SJSA1 (cell line): ENCODE data around the gene PPP2R5E. TPM values are rescaled to one million over a fixed set of nuclear protein-coding genes. Genes with fewer than 3 reads are reported as not detected.

Source experiments
- DNase-seq, 2 experiments: peaks; one replicate each; pipeline ENCODE4 v3.0.0-alpha.2; 2015 to 2020; ENCODE audit warnings: low spot score in 2 of 2, low read depth in 1 of 2
- H3K27ac ChIP-seq: fragments of 250-450 bp; sonication (Bioruptor Pico); 2 replicates; pipeline ENCODE4 v1.5.1; 2020; ENCODE audit warnings: mild to moderate bottlenecking, moderate library complexity
- H3K27me3 ChIP-seq: fragments of 250-450 bp; sonication (Bioruptor Pico); replicated peaks from 2 replicates; pipeline ENCODE4 v1.5.1; 2020; ENCODE audit warnings: mild to moderate bottlenecking, moderate library complexity
- H3K36me3 ChIP-seq: fragments of 250-450 bp; sonication (Bioruptor Pico); 2 replicates; pipeline ENCODE4 v1.5.1; 2020; ENCODE audit warnings: mild to moderate bottlenecking
- H3K4me1 ChIP-seq: fragments of 250-450 bp; sonication (Bioruptor Pico); replicated peaks from 2 replicates; pipeline ENCODE4 v1.6.1; 2021; ENCODE audit warnings: mild to moderate bottlenecking
- H3K4me3 ChIP-seq: fragments of 250-450 bp; sonication (Bioruptor Pico); 2 replicates; pipeline ENCODE4 v1.5.1; 2020; ENCODE audit warnings: mild to moderate bottlenecking
- H3K9me3 ChIP-seq: fragments of 250-450 bp; sonication (Bioruptor Pico); replicated peaks from 2 replicates; pipeline ENCODE4 v1.5.1; 2020; ENCODE audit warnings: mild to moderate bottlenecking
- total RNA-seq: library from RNA; depleted of rRNA; stranded (reverse); fragments of >200 nt; shearing (Covaris generic); gene quantifications from 2 replicates; pipeline ENCODE4 v1.2.3, GENCODE V29; 2014; rRNA removed

The PPP2R5E gene
- total RNA-seq, 1 experiment from 2014 or later, result 15.6 TPM

DNA sequence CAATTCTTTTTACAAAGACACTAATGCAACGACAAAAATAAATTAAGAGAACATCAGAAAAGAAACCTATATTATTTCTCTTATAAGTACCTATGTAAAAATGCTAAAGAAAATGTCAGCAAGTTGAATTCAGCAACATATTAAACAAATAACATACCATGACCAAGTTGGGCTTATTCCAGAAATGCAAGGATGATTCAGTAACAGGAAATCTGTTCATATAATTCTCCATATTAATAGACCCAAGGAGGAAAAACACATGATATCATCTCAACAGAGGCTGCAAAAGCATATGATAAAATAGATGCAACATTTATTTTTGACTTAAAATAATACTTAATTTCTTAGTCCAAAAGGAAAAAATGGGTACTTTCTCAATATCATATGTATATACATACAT, 199.3 kb downstream of the PPP2R5E start:
- Histone ChIP-seq H3K27me3 (0 out of 2 replicates have a peak, but pooled peaks cover 3% of the 10 kb centered on the region), H3K9me3 (no peaks in the 10 kb centered on the region), H3K27ac (no peak overlapping the region), H3K4me1 (no peaks in the 10 kb centered on the region), H3K4me3 (no peak overlapping the region), H3K36me3 (no peaks in the 10 kb centered on the region)
- DNase-seq, result no peak

GRCh38 chr14:63342371-63342770, 200.8 kb downstream of the PPP2R5E start:
- no peaks in the 10 kb centered on the region for H3K9me3 ChIP-seq
- DNase-seq, result no peak
- no peak overlapping the region for H3K4me3 ChIP-seq
- H3K27me3 ChIP-seq, result 0 out of 2 replicates have a peak, but pooled peaks cover 3% of the 10 kb centered on the region
- no peaks in the 10 kb centered on the region for H3K36me3 ChIP-seq
- H3K27ac ChIP-seq, result no peak overlapping the region
- H3K4me1 ChIP-seq, result no peaks in the 10 kb centered on the region

DNA sequence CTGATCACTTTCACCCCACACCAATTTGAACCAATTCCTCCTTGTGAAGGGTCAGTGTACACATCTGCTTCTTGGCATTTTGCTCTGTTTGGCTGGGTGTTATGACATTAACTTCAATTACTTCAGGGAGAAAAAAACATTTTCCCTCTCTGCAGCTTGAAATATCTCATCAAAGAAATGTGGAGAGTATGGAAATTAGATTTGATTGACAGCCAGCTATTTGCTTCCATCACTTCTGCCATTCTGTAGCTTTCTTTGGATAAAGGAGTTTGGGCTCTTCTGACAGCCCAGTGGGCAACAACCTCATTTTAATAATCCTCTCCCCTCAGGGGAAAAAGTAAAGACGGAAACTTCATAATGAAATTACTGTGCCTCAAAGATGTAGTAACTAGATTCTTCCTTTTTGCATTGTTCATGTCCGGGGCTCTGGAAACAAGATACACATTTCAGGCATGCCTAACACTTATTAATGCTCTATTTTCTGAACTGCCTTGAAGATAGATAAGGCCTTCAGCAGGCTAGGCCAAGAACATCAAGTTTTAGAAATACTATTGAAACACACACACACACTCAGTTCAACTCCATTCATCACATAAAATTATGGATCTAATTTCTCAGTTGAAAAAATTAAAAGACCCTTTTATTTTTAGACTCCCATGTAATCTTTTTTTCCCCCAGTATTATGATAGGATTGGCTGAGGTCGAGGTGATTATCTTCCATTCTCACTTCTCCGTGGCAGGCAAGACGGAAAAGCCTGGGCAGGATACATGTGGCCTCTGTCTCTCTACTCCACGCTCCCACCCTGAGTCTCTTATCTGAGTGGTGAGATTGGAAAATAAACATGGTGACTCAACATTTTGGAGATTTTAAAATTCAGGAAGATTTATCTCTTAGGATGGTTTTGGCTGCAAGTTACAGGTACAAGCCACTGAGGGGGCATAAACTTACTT, 214.1 kb downstream of the PPP2R5E start:
- no peaks in the 10 kb centered on the region for H3K27me3 ChIP-seq
- no peaks in the 10 kb centered on the region for H3K4me1 ChIP-seq
- no peak overlapping the region for H3K27ac ChIP-seq
- no peak for DNase-seq
- no peaks in the 10 kb centered on the region for H3K9me3 ChIP-seq
- no peaks in the 10 kb centered on the region for H3K36me3 ChIP-seq
- H3K4me3 ChIP-seq, result no peak overlapping the region

GRCh38 chr14:63326840-63327239, 216.3 kb downstream of the PPP2R5E start:
- Histone ChIP-seq H3K36me3 (no peaks in the 10 kb centered on the region), H3K4me1 (no peaks in the 10 kb centered on the region), H3K4me3 (no peak overlapping the region), H3K27me3 (no peaks in the 10 kb centered on the region), H3K9me3 (no peaks in the 10 kb centered on the region), H3K27ac (no peak overlapping the region)
- DNase-seq, result no peak

GRCh38 chr14:63322897-63323573, 220.1 kb downstream of the PPP2R5E start:
- no peak for DNase-seq
- Histone ChIP-seq H3K27ac (no peak overlapping the region), H3K36me3 (no peaks in the 10 kb centered on the region), H3K4me1 (no peaks in the 10 kb centered on the region), H3K9me3 (no peaks in the 10 kb centered on the region), H3K4me3 (no peak overlapping the region), H3K27me3 (no peaks in the 10 kb centered on the region)

DNA sequence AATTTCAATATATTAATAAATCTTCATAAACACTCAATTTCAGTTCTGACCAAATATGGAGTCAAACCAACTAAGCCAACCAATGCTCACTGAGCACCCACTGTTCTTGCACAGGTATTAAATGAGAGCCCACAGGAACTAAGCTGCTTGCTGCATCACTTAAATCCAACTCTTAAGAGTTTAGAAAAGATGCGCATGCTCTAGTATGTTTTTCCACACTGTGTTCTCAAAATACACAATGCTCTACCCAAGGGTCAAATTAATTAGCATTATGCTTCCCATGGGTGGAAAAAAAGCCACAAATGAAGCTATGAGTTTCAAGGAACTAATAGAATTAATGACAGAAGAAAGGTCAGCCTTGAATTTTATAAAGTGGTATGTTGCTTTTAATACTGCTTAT, 220.7 kb downstream of the PPP2R5E start:
- DNase-seq, result no peak
- Histone ChIP-seq H3K27me3 (no peaks in the 10 kb centered on the region), H3K4me3 (no peak overlapping the region), H3K9me3 (no peaks in the 10 kb centered on the region), H3K27ac (no peak overlapping the region), H3K36me3 (no peaks in the 10 kb centered on the region), H3K4me1 (no peaks in the 10 kb centered on the region)

Other genes starting within 250 kb of the PPP2R5E start
- not detected in 2 replicates for gene GPHB5, start 224.4 kb downstream of the PPP2R5E start, total RNA-seq
- 6.3 and 10.7 TPM in 2 replicates for gene WDR89, start 98.5 kb upstream of the PPP2R5E start, total RNA-seq
- 33.2 and 34.6 TPM in 2 replicates for gene SGPP1, start 184.7 kb upstream of the PPP2R5E start, total RNA-seq